Peyer's patch (tissue), 4 donors: ENCODE results near the gene KCNQ2. TPM values are rescaled to one million over a fixed set of nuclear protein-coding genes. Genes with fewer than 3 reads are reported as not detected.

Source experiments
- DNase-seq, 3 donors: peaks; one replicate each; pipeline ENCODE4 v3.0.0-alpha.2; 2017 to 2019
- H3K27ac ChIP-seq, 4 donors: fragments of 200-600 bp; sonication (generic); one replicate each; pipeline ENCODE4 v1.5.1; 2016 to 2019
- H3K27me3 ChIP-seq, 2 donors: fragments of 200-600 bp; sonication (generic); one replicate each; pipeline ENCODE4 v1.5.1; 2019
- H3K36me3 ChIP-seq, 3 donors: fragments of 200-600 bp; sonication (generic); one replicate each; pipeline ENCODE4 v1.5.1; 2016 to 2019
- H3K4me1 ChIP-seq, 4 donors: fragments of 200-600 bp; sonication (generic); one replicate each; pipeline ENCODE4 v1.5.1; 2016 to 2019
- H3K4me3 ChIP-seq, 4 donors: fragments of 200-600 bp; sonication (generic); 1 replicate in 3 of 4; 2 replicates in 1 of 4; pipeline ENCODE4 v1.5.1; 2016 to 2019; ENCODE audit warnings: mild to moderate bottlenecking in 1 of 4
- H3K9me3 ChIP-seq, 4 donors: fragments of 200-600 bp; sonication (generic); one replicate each; pipeline ENCODE4 v1.5.1; 2016 to 2019; ENCODE audit warnings: mild to moderate bottlenecking in 1 of 4
- CTCF ChIP-seq, 6 experiments: fragments of 450-650 bp in 4 of 6; fragments of 200-600 bp in 2 of 6; sonication (generic) in 1 of 6; IDR thresholded peaks; one replicate each; pipeline ENCODE4 v1.5.1; 2017 to 2019; ENCODE audit warnings: antibody characterized with exemption in 6 of 6, mild to moderate bottlenecking in 3 of 6, moderate library complexity in 1 of 6
- POLR2A ChIP-seq, 2 donors: fragments of 450-650 bp; IDR thresholded peaks; one replicate each; pipeline ENCODE4 v1.5.1; 2017; ENCODE audit warnings: antibody characterized with exemption in 2 of 2, mild to moderate bottlenecking in 2 of 2, moderate library complexity in 2 of 2
- total RNA-seq, 4 donors: library from RNA; depleted of rRNA; stranded (reverse); fragments of >200 nt; gene quantifications; one replicate each; pipeline ENCODE4 v1.1.0, GENCODE V29; 2016

Gene KCNQ2
- total RNA-seq, 4 donors from 2014 or later, result not detected

- Histone ChIP-seq H3K4me1 (no peaks in the 10 kb centered on the region), H3K27ac (no peak overlapping the region), H3K9me3 (no peaks in the 10 kb centered on the region), H3K4me3 (no peak overlapping the region), H3K36me3 (no peaks in the 10 kb centered on the region), H3K27me3 (no peaks in the 10 kb centered on the region)
- no peak for TF ChIP-seq CTCF (IDR thresholded peaks at IDR 0.05)
- TF ChIP-seq POLR2A (IDR thresholded peaks at IDR 0.05), result no peak
- no peak for DNase-seq
These were observed 65.7 kb downstream of the KCNQ2 start for GRCh38 chr20:63406617-63407245.

GRCh38 chr20:63406011-63406410 is 66.4 kb downstream of the KCNQ2 start:
- H3K27ac ChIP-seq, result no peak overlapping the region
- no peak for DNase-seq
- H3K4me3 ChIP-seq, result no peak overlapping the region
- TF ChIP-seq POLR2A (IDR thresholded peaks at IDR 0.05) (no peak), CTCF (IDR thresholded peaks at IDR 0.05) (no peak)
- no peaks in the 10 kb centered on the region for H3K9me3 ChIP-seq
- H3K36me3 ChIP-seq, result no peaks in the 10 kb centered on the region
- no peaks in the 10 kb centered on the region for H3K4me1 ChIP-seq
- no peaks in the 10 kb centered on the region for H3K27me3 ChIP-seq

- Histone ChIP-seq H3K36me3 (no peaks in the 10 kb centered on the region), H3K4me3 (no peak overlapping the region), H3K27me3 (no peaks in the 10 kb centered on the region), H3K27ac (no peak overlapping the region), H3K9me3 (no peaks in the 10 kb centered on the region), H3K4me1 (no peaks in the 10 kb centered on the region)
- TF ChIP-seq POLR2A (IDR thresholded peaks at IDR 0.05) (no peak), CTCF (IDR thresholded peaks at IDR 0.05) (no peak)
- no peak for DNase-seq
These were observed 67.2 kb downstream of the KCNQ2 start for GRCh38 chr20:63405102-63405730.

GRCh38 chr20:63404129-63405085 is 68.0 kb downstream of the KCNQ2 start:
- Histone ChIP-seq H3K4me3 (no peak overlapping the region), H3K27me3 (no peaks in the 10 kb centered on the region), H3K36me3 (no peaks in the 10 kb centered on the region), H3K27ac (no peak overlapping the region), H3K4me1 (no peaks in the 10 kb centered on the region), H3K9me3 (no peaks in the 10 kb centered on the region)
- no peak for TF ChIP-seq POLR2A (IDR thresholded peaks at IDR 0.05)
- TF ChIP-seq CTCF (IDR thresholded peaks at IDR 0.05), result no peak
- DNase-seq, result no peak

- Histone ChIP-seq H3K36me3 (no peaks in the 10 kb centered on the region), H3K27me3 (no peaks in the 10 kb centered on the region)
- DNase-seq, result no peak
These were observed 68.9 kb downstream of the KCNQ2 start for GRCh38 chr20:63403403-63404105.

More at GRCh38 chr20:63403403-63404105, 68.9 kb downstream of the KCNQ2 start:
- TF ChIP-seq POLR2A (IDR thresholded peaks at IDR 0.05), result no peak
- TF ChIP-seq CTCF (IDR thresholded peaks at IDR 0.05), result no peak
- H3K4me3 ChIP-seq, result no peak overlapping the region
- no peaks in the 10 kb centered on the region for H3K4me1 ChIP-seq
- H3K9me3 ChIP-seq, result no peaks in the 10 kb centered on the region
- no peak overlapping the region for H3K27ac ChIP-seq
